HG02610 (cell line): ENCODE measurements around the gene MTUS2.

Experiments used
- ATAC-seq: cut with Tn5 transposase; IDR thresholded peaks from one replicate; pipeline ENCODE4 v1.9.1; 2021; ENCODE audit warnings: mild to moderate bottlenecking, moderate library complexity; ENCODE audit not compliant: unreplicated experiment

The MTUS2 gene

DNA sequence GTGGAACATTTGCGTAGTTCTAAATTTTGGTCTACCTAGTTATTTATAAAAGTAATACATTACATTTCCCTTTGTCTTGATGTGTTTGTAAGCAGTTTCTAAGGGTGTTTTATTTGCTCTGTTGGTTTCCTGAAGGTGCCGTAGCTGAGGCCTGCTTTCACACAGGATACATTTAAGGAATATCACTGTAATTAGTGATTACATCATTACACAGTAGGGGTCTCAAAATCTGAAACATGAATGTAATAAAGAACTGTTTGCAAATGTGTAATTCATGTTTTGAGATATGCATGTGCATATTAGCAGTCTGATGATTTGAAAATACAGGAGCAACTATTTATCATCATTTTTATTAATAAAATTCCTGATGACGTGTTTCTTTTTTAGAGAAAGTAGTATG is 281.8 kb downstream of the MTUS2 start:
- no peak for ATAC-seq

DNA sequence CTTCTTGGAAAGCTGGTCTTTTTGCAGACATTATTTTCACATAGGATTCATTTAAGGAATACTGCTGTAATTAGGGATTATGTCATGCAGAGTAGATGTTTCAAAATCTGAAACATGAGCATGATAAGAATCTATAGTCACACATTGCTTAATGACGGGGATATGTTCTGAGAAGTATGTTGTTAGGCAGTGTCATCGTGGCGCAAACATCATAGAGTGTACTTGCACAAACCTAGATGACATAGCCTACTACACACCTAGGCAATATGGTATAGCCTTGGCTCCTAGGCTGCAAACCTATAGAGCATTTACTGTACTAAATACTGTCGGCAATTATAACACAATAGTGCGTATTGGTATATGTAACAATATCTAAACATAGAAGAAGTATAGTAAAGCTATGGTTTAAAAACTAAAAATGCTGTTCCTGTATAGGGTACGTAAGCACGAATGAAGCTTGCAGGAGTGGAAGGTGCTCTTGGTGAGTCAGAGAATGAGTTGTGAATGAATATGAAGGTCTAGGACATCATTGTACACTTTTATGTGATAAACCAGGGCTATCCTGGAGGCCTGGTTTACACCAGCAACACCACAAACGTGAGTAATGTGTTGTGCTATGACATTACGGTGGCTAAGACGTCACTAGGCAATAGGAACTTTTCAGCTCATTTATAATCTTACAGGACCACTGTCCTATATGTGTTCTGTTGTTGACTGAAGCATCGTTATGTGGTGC is 283.1 kb downstream of the MTUS2 start:
- no peak for ATAC-seq

DNA sequence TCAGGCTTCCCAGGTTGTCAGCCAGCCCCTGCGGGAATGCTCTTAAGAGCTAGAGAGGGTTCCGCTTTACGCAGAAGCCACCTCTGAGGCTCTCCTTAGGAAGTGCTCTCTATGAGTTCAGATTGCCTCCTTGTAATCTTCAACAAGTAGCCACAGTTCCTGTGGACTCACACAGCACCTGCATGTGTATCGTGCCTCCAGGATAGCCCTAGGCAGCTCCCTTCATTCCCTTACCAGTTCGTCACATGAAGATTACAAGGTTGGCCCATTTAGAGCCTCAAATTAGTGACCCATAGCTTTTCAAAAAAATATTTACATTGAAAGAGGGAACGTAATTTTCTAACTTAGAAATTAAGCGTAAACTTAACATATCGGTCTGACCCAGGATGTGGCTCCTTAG is 284.3 kb downstream of the MTUS2 start:
- ATAC-seq: no peak

DNA sequence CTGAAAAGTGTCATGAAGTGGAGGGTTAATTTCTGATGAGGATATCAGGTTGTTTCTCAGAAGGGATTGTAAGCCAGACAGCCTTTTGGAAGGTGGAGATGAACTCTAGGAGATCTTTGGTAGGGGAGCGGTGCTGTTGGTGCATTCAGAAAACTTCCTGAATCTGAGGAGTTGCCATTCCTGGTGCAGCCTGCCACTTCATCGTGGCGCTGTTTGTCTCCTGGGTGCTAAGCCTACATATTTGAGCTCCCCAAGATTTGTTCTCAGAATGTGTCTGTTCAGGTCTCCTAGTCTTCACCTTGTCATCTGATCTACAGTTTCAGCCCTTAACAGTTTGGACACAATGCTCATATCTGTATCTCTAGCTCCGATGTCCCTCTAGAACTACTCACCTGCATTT is 285.6 kb downstream of the MTUS2 start:
- no peak for ATAC-seq

DNA sequence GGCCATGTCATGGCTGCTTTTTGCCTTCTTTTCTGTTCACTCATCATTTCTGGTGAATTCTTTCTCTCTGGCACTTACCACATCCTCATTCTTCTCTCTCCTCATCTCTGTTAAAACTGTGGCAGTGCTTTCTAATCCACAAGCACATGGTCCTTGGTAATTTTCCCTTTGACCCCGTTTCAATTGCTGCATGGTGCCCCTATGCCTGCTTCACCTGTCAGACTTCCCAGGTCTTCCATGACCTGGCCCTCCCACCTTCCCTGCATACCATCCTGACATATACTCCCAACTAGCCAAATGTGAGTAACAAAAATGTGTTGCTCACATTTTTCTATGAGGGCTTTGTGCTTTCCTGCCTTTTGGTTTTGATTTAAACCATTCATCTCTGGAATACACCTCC is 286.5 kb downstream of the MTUS2 start:
- ATAC-seq: no peak

DNA sequence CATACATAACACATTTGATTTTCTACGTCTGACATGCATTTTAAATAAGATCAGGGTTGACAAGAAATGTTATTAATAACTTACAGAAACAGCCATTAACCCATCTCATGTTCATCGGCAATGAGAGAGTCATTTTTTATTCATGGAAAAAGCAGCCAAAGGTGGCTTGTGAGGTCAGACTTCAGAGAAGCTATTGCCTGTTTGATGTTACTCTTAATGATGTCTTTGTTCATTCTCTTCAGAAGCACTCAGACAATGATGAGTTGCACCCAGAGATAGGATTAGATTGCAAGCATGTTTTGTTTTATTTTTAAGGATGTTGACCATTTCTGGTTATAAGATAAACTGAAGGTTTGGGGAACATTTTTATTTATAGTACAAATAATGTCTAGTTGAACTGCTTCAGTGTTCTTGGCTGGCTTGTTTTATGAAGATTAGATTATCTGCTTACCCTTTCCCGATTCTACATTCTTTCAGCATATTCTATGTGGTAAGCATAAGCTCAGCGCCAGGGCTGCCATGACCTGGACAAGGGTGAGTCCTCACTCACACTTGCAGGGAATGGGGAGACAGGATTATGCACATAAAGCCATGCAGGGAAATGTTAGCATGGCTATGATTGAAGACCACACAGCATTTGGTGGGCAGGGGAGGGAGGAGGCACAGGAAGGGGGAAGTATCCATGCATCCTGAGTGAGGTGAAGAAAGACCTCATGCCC is 288.1 kb downstream of the MTUS2 start:
- no peak for ATAC-seq

DNA sequence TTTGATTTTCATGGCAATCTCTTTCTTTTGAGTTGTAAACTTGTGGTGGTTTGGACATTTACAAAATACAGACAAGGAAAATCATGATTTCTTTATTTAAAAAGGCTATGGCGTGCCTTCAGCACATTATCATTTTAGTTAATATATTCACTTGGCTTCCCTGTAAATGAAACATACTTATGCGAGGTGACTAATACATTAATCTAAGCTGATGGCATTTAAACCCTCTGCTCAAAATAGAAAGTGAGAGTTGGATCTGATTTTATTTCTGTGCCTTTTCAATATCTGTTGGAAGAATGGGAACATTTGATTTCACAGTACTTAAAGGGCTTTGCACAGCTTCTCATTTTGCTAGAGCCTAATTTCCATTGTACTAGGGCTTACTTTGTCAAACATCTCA is 289.8 kb downstream of the MTUS2 start:
- no peak for ATAC-seq

DNA sequence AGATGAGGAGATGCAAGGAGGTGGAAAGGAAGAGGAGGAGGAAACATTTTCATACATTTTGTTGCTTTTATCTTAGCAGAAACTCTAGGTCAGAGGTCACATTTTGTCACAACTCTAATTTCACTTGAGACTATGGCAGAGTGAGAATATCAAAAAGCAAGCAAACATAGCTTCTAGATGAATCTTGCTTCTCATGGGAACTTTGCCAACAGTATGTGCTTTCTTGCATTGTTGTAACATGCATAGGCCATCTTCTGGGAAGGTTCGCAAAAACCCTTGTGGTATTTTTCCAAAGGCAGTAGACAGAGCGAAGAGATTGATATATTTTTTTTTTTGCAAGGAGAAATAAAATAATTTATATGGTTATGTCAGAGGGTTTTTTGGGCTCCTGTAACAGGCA is 291.3 kb downstream of the MTUS2 start:
- no peak for ATAC-seq

DNA sequence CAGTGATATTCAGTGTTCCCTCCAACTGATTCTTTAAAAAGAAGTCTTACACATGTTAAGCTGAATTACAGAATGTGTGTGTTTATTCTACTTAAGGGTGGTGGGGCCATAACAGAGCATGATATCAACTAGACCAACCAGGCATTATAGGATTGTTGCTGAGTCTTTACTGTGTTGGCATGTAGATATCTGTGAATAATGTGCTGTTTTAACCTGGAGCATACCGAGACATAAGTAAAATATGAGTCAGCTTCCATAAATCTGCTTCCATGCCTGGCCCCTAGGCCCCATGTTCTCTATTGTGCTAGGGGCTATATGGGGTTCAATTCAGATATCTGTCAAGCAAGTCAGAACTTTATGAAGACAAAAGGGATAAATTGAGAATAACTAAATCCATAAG is 295.7 kb downstream of the MTUS2 start:
- no peak for ATAC-seq

DNA sequence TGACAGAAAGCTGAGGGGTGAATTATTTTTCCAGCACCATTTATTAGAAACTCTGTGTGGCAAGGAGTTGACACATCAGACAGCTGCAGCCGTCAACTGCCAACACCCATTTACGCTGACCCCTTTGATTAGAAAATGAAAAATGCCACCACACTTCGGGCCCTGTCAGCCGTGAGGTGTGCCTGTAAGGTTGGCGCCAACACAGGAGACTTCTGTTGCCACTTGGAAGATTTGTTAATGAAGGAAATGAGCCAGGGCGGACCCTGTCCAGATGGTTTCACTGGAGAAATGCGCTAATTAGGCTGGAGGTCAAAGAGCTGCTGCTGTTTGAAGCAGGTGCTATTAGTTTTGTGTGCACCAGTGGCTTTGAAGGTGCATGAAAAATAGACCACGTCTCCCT is 297.5 kb downstream of the MTUS2 start:
- ATAC-seq: no peak

DNA sequence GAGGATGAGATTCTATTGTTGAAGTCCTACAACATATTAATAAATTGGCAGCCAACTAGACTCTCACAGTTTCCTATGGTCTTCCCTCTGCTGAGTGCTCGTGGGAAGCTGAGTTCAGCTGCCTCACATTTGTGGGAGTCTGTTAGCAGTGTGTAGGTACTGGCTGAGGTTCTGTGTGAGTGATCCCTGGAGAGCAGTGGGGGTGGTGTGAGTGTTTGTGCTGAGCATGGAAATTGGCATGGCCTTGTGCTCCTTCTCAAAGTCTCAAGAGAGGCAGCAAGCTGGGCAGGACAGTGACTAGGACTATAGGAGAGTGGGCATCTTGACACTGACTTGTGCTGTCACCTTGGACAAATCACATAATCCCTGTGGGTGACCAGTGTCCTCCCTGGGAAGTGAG is 298.3 kb downstream of the MTUS2 start:
- ATAC-seq: no peak

DNA sequence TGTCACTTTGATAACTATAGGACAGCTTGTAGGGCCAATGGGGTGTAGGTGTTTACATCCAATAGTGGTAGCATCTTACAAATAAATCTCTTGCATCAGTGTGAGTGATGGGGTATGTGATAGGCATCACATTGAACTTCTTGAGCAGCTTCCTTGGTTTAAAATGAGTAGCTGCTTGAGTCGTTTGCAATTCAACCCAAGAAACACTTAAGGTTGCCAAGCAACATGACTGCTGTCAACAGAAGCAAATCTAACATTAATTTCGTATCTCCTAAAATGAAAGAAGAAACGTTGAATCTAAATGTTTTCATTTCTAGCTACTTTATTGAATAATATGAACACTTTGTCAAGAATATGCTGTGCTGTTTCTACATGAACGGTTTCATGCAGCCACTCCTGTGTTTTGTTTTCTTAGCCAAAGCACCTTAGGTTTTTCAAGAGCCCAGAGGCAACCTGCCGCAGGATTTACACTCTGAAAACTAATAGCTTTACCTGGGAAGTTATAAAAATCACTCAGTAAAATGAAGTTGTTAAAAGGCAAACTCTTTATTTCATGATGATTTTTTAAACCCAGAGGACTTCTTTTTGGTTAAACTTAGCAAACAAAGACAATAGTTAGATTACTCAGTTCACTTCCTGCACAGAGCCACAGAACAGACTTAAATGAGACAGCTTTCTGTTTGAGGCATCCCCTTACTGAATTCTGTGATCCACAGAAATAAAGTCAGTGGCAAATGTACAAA is 305.2 kb downstream of the MTUS2 start:
- ATAC-seq: peak; percentile 79

DNA sequence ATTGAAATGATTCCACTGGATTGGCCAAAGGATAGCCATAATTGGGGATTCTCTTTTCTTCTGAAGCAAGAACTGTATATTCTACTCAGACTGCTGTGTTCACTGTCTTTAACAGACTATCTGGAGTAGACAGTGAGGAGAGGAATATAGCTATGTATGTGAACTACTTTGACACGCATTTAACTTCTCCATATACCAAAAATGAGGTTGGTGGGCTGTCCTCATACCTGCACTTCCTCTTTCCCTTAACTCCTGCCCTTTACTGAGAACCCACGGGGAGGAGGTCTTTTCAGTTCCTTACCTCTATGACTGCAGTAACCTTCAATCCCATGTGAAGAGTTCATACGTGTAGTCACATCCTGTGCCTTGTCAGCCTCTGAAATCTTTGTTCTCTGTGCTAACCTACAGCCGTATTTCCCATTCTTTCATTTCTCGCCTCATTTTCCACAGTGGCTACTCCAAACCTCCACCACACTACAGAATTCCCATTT is 305.8 kb downstream of the MTUS2 start:
- peak; percentile 76 for ATAC-seq

DNA sequence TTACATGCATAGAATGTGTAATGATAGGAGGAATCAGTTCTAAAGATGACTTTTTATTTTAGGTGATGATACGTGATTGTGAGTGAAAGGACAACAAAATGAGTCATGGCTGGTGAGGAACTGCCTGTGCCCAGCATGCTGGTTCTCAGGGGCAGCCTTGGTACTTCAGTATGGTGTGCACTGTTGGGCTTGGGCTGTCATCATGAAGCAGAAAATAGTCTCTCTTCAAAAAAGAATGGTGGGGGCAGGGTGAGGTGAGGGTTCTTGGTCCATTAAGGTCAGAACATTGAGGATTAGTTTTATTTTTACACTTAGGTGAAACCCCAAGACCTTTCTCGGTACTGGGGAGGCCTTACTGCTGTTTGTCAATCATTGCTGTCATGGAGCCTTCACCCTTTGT is 309.5 kb downstream of the MTUS2 start:
- ATAC-seq: no peak

DNA sequence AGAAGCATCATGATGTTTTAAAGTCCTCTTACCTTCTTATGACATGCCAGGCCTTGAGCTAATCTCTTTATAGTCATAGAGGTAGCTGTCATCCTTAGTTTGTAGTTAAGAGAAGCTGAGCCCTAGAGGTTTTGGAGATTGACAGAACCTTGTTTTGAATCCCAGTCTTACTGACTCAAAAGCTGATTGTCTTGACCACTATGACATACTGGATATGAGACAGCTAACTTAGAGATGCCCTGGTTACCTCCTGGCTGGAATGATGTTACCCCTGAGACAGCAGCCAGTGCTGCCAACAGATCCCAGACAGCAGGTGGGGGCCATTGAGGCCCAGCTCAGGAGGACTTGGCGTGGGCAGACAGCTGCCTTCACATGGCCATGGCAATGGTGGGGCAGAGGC is 311.0 kb downstream of the MTUS2 start:
- no peak for ATAC-seq

DNA sequence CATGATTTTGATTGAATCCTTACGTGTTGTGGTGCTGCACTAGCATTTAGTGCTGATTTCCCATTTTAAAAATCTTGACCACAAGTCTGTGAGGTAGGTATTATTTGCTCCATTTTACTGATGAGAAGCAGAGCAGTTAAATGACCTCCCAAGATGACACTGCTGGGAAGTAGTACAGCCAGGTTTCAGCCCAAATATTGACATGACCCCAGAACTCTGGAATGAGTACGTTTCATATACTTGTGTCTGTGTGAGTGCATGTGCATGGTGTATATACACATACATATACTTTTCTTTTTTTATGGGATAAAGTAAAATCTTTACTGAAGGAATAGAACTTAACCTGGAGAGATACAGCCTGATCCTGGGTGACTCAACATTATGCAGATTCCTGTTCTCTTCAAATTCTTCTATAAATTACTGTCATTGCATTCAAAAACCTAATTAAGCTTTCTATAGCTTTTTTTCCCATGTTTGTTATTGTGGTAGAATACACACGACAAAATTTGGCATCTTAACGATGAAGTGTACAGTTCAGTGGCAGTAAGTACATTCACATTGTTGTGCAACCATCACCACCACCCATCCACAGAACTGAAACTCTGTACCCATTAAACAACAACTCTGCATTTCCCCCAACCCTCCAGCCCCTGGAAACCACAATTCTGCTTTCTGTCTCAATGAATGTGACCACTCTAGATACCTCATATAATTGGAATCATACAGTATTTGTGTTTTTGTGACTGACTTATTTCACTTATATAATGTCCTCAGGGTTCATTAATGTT is 311.9 kb downstream of the MTUS2 start:
- no peak for ATAC-seq

DNA sequence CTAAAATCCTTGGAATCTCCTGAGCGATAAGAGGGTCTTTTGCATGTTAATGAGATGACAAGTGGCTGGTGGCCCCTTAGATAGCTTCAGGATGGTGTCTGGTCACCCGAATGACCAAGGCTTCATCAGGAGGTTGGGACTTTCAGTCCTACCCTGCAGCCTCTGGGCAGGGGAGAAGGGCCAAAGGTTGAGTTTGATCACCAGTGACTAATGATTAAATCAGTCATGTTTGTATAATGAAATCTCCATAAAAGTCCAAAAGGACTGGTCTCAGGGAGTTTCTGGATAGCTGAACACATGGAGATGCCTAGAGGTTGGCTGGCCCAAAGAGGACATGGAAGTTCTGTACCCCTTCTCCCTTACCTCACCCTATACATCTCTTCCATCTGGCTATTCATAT is 316.2 kb downstream of the MTUS2 start:
- no peak for ATAC-seq

DNA sequence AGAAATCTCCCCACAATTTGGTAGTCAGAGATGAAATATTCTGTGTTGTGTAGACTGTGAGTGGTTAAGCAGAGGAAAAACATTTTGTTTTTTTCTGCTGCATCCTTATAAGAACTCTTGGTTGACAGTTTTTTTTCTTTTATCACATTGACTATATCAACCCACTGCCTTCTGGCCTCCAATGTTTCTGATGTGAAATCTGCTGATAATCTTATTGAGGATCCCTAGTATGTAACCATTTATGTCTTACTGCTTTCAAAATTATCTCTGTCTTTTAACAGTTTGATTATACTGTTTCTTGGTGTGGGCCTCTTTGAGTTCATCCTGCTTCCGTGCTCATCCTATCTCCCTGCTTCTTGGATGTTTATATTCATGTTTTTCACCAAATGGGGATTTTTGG is 316.9 kb downstream of the MTUS2 start:
- ATAC-seq: no peak

DNA sequence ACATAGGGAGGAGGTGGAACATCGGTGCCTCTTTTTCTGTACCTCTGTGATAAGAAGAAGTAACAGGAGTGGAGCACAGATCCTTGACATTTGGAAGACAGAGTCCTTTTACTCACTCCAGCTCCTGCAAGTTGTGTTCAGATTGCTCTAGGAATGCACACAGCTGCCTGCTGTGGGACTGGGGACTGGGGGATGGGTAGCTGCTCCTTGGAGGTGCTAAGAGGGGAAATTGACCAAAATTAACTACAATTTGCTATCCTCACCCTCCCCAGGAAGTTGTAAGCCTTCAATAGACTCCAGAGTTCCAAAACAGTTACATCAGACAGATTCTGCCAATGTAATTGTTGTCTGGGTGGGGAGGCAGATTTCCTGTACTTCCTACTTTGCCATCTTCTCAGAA is 317.9 kb downstream of the MTUS2 start:
- ATAC-seq: no peak

DNA sequence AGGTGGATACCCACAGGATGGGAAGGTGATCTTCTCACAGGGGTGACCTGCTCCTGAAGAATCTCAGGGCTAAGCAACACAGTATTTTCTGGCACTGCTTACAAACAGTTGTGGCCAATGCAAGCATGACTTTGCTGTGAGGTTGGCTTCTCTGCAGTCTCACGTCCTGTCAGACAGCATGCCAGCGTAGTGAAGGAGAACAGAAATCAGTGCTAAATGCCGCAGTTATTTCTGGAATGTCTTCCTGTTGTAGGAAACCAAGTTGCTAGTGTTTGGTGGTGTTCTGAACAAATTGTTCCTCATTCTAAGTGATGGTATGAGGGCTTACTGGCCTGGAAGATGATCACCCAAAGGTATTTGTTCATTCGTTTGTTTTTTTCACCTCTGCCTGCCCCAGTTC is 320.1 kb downstream of the MTUS2 start:
- ATAC-seq: no peak

DNA sequence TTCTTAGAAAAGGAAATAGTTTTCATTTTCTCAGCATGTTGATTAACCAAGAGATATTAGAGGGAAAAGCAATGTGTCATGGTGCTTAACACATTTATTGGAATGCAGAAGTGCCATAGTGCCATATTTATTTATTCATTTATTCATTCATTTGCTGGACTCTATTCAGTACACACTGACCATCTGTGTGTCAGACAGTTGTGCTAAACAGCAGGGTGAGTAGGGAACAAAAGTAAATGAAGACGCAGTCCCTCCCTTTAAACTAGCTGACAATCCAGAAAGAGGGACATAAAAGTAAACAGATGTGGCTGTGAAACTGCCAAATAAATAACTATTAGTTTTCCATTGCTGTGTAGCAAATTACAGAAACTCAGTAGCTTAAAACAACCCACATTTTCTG is 323.7 kb downstream of the MTUS2 start:
- ATAC-seq: no peak
